Natural killer cell (primary cell): ENCODE results near the gene LYRM7. TPM values are rescaled to one million over a fixed set of nuclear protein-coding genes. Genes with fewer than 3 reads are reported as not detected.

Experiments used
- ATAC-seq, 3 donors: fragments of 150-1000 bp in 2 of 3; fragments of 200-7000 bp in 1 of 3; cut with Tn5 transposase; 1 replicate in 1 of 3; 2 replicates in 2 of 3; pipeline ENCODE4 v1.10.0; 2021; ENCODE audit warnings: mild to moderate bottlenecking in 2 of 3, moderate library complexity in 2 of 3
- DNase-seq, 2 donors: peaks; one replicate each; pipeline versions ENCODE4 v3.0.0 to v3.0.0-alpha.2; 2013 to 2021; ENCODE audit warnings: mixed read lengths in 1 of 2
- H3K27ac ChIP-seq: one replicate; pipeline ENCODE4 v1.5.1; 2013; ENCODE audit warnings: mild to moderate bottlenecking, low read length
- H3K27me3 ChIP-seq: one replicate; pipeline ENCODE4 v1.6.1; 2013; ENCODE audit warnings: low read length; ENCODE audit not compliant: control insufficient read depth, insufficient read depth
- H3K36me3 ChIP-seq: one replicate; pipeline ENCODE4 v1.6.1; 2013; ENCODE audit warnings: low read length; ENCODE audit not compliant: control insufficient read depth, insufficient read depth
- H3K4me1 ChIP-seq: one replicate; pipeline ENCODE4 v1.6.1; 2013; ENCODE audit warnings: low read length; ENCODE audit not compliant: control insufficient read depth, insufficient read depth
- H3K4me3 ChIP-seq: one replicate; pipeline ENCODE4 v1.5.1; 2013; ENCODE audit warnings: low read length
- H3K9me3 ChIP-seq: one replicate; pipeline ENCODE4 v1.6.1; 2013; ENCODE audit warnings: low read length; ENCODE audit not compliant: control insufficient read depth, insufficient read depth
- H3K27ac Mint-ChIP-seq, 2 donors: one replicate each; pipeline ENCODE4 v1.8.0; 2022; ENCODE audit warnings: mild to moderate bottlenecking in 2 of 2, mixed read lengths in 2 of 2, moderate library complexity in 1 of 2
- H3K27me3 Mint-ChIP-seq, 2 donors: one replicate each; pipeline ENCODE4 v1.8.0; 2022; ENCODE audit warnings: low read depth in 2 of 2, mixed read lengths in 2 of 2
- H3K36me3 Mint-ChIP-seq: one replicate; pipeline ENCODE4 v1.8.0; 2022; ENCODE audit warnings: mixed read lengths
- H3K4me1 Mint-ChIP-seq, 2 donors: one replicate each; pipeline ENCODE4 v1.8.0; 2022; ENCODE audit warnings: mixed read lengths in 2 of 2
- H3K4me3 Mint-ChIP-seq: one replicate; pipeline ENCODE4 v1.8.0; 2022; ENCODE audit warnings: mild to moderate bottlenecking, moderate library complexity, mixed read lengths
- H3K9me3 Mint-ChIP-seq, 2 donors: one replicate each; pipeline ENCODE4 v1.8.0; 2022; ENCODE audit warnings: mixed read lengths in 2 of 2
- CTCF ChIP-seq: fragments of 200-600 bp; IDR thresholded peaks from one replicate; pipeline ENCODE4 v1.8.0; 2022; ENCODE audit warnings: antibody characterized with exemption
- WGBS: methylation state at CpG from one replicate; pipeline ENCODE4 v1.1.7; 2013; ENCODE audit warnings: missing lambda C conversion rate; ENCODE audit not compliant: insufficient coverage; 5-methylcytosine and 5-hydroxymethylcytosine counted together
- intact Hi-C: fragments of 100-400 bp; cut with micrococcal nuclease; formaldehyde crosslinking; loops from one replicate; pipeline ENCODE4 v1.14.2; 2022
- total RNA-seq, 4 donors: library from RNA; stranded (reverse); fragments of 120-200 nt in 1 of 4; gene quantifications; one replicate each; pipeline versions ENCODE4 v1.2.3 to v1.2.4, GENCODE V29; 2013 to 2022

LYRM7 gene
- total RNA-seq, 3 donors from 2014 or later (not counting 1 experiment from before 2014, with no cell fraction given): 7.4 to 9.7 (median 7.6) TPM

GRCh38 chr5:131139321-131139720, 31.4 kb upstream of the LYRM7 start:
- Mint-ChIP-seq H3K4me3 (no peak overlapping the region), H3K27me3 (peaks cover 18 to 27% of the 10 kb centered on the region in 2 donors), H3K9me3 (peaks cover 0 to 3% of the 10 kb centered on the region in 2 donors), H3K36me3 (no peaks in the 10 kb centered on the region), H3K27ac (no peak overlapping the region), H3K4me1 (no peaks in the 10 kb centered on the region)
- 93% methylated on average over 2 of the region's 2 CpGs for WGBS
- DNase-seq: no peak
- H3K27me3 ChIP-seq: no peaks in the 10 kb centered on the region
- H3K9me3 ChIP-seq: no peaks in the 10 kb centered on the region
- intact Hi-C loops: no loop called here
- no peak overlapping the region for H3K4me3 ChIP-seq
- H3K4me1 ChIP-seq: no peaks in the 10 kb centered on the region
- H3K36me3 ChIP-seq: no peaks in the 10 kb centered on the region
- TF ChIP-seq CTCF: no peak
- no peak for ATAC-seq
- no peak overlapping the region for H3K27ac ChIP-seq

- H3K4me3 ChIP-seq: no peak overlapping the region
- H3K27ac ChIP-seq: no peak overlapping the region
- intact Hi-C loops: no loop called here
- no peaks in the 10 kb centered on the region for H3K4me1 ChIP-seq
- 57% methylated on average over 3 of the region's 3 CpGs for WGBS
- no peaks in the 10 kb centered on the region for H3K27me3 ChIP-seq
- TF ChIP-seq CTCF: no peak
- no peak for ATAC-seq
- Mint-ChIP-seq H3K27ac (no peak overlapping the region), H3K27me3 (peaks cover 8 to 17% of the 10 kb centered on the region in 2 donors), H3K4me1 (no peaks in the 10 kb centered on the region), H3K36me3 (no peaks in the 10 kb centered on the region), H3K4me3 (no peak overlapping the region), H3K9me3 (no peaks in the 10 kb centered on the region)
- no peak for DNase-seq
- H3K36me3 ChIP-seq: no peaks in the 10 kb centered on the region
- H3K9me3 ChIP-seq: no peaks in the 10 kb centered on the region
Observed at GRCh38 chr5:131142970-131143617, 27.6 kb upstream of the LYRM7 start.

DNA sequence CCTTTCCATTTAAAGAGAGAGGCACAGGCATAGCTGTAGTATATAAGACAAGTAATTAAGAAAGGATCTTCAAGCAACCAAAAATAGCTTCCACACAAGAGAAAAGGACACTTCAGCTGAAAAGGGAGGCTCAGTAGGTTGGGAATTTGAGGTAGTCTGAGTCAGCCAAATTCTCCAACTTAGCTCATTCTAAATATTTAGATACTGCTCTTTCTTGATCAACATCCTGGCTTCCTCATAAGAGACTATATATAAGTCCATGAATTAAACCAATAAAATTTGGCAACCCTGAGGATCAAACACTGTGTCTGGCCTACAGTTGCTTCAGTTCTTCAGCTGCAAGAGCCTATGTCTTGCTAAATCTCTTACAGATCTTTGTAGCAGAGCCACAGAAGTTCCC, 23.5 kb upstream of the LYRM7 start:
- Histone ChIP-seq H3K4me1 (no peaks in the 10 kb centered on the region), H3K4me3 (no peak overlapping the region), H3K9me3 (no peaks in the 10 kb centered on the region), H3K36me3 (no peaks in the 10 kb centered on the region), H3K27me3 (no peaks in the 10 kb centered on the region), H3K27ac (no peak overlapping the region)
- no peaks in the 10 kb centered on the region for H3K27me3 Mint-ChIP-seq
- intact Hi-C loops: no loop called here
- DNase-seq: no peak
- no peaks in the 10 kb centered on the region for H3K9me3 Mint-ChIP-seq
- no peak for ATAC-seq
- H3K36me3 Mint-ChIP-seq: no peaks in the 10 kb centered on the region
- TF ChIP-seq CTCF: no peak
- no peaks in the 10 kb centered on the region for H3K4me1 Mint-ChIP-seq
- no peak overlapping the region for H3K4me3 Mint-ChIP-seq
- H3K27ac Mint-ChIP-seq: no peak overlapping the region

DNA sequence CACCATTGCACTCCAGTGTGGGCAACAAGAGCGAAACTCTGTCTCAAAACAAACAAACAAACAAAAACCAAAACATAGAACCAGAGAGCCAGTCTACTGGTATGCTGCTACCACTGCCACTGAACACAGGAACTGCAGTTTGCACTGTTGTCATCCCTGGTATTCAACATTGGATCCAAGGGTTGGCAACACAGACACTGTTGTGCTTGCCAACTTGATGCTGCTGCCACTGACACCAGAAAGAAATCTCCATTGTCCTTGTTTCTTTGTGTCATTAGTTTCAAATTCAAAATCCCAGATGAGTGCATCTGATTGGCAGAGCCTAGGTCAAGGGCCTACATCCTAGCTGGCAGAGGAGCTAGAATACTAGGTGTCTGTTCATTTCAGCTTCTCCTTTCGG, 21.9 kb upstream of the LYRM7 start:
- Mint-ChIP-seq H3K36me3 (no peaks in the 10 kb centered on the region), H3K4me3 (no peak overlapping the region), H3K4me1 (no peaks in the 10 kb centered on the region), H3K27ac (no peak overlapping the region), H3K9me3 (no peaks in the 10 kb centered on the region), H3K27me3 (no peaks in the 10 kb centered on the region)
- intact Hi-C loops: no loop called here
- H3K27me3 ChIP-seq: no peaks in the 10 kb centered on the region
- H3K9me3 ChIP-seq: no peaks in the 10 kb centered on the region
- TF ChIP-seq CTCF: no peak
- H3K4me1 ChIP-seq: no peaks in the 10 kb centered on the region
- 92% methylated on average over 2 of the region's 2 CpGs for WGBS
- no peak overlapping the region for H3K27ac ChIP-seq
- H3K4me3 ChIP-seq: no peak overlapping the region
- no peaks in the 10 kb centered on the region for H3K36me3 ChIP-seq
- no peak for DNase-seq
- no peak for ATAC-seq
